NT2/D1 (cell line): ENCODE measurements around the gene PIGM.

Experiments used
- DNase-seq: peaks from one replicate; pipeline ENCODE4 v3.0.0-alpha.2; 2011; ENCODE audit warnings: low read depth, low spot score
- H3K27me3 ChIP-seq: 2 replicates; pipeline ENCODE4 v1.6.0; 2011; ENCODE audit warnings: mild to moderate bottlenecking; ENCODE audit not compliant: insufficient read length, insufficient read depth
- H3K36me3 ChIP-seq: 2 replicates; pipeline ENCODE4 v1.6.1; 2011; ENCODE audit warnings: mild to moderate bottlenecking, low read length, mixed read lengths; ENCODE audit not compliant: insufficient read depth, insufficient read length
- H3K4me1 ChIP-seq: 2 replicates; pipeline ENCODE4 v1.5.1; 2011; ENCODE audit not compliant: insufficient read depth, insufficient read length
- H3K4me3 ChIP-seq: 2 replicates; pipeline ENCODE4 v1.5.1; 2011; ENCODE audit warnings: low read depth; ENCODE audit not compliant: insufficient read length
- H3K9ac ChIP-seq: 2 replicates; pipeline ENCODE4 v1.6.0; 2011; ENCODE audit warnings: low read depth; ENCODE audit not compliant: insufficient read length
- H3K9me3 ChIP-seq: 2 replicates; pipeline ENCODE4 v1.5.1; 2011; ENCODE audit warnings: mild to moderate bottlenecking, low read length; ENCODE audit not compliant: insufficient read depth
- SUZ12 ChIP-seq: IDR thresholded peaks from 2 replicates; pipeline ENCODE4 v1.6.1; 2011; ENCODE audit not compliant: insufficient read length, insufficient read depth; ENCODE audit errors: extremely low read depth
- YY1 ChIP-seq: IDR thresholded peaks from 2 replicates; pipeline ENCODE4 v1.6.1; 2011; ENCODE audit not compliant: insufficient read length, insufficient read depth
- ZNF274 ChIP-seq: IDR thresholded peaks from 2 replicates; pipeline ENCODE4 v1.6.1; 2011; ENCODE audit warnings: mild to moderate bottlenecking, low read depth, low read length

The PIGM gene

GRCh38 chr1:159980076-159980475 lies 51.7 kb downstream of the PIGM start:
- Histone ChIP-seq H3K4me3 (no peak overlapping the region), H3K4me1 (no peaks in the 10 kb centered on the region), H3K9me3 (no peaks in the 10 kb centered on the region), H3K27me3 (peaks cover 6% of the 10 kb centered on the region), H3K9ac (no peak overlapping the region), H3K36me3 (no peaks in the 10 kb centered on the region)
- no peak for DNase-seq
- TF ChIP-seq YY1 (no peak), ZNF274 (no peak), SUZ12 (no peak)

DNA sequence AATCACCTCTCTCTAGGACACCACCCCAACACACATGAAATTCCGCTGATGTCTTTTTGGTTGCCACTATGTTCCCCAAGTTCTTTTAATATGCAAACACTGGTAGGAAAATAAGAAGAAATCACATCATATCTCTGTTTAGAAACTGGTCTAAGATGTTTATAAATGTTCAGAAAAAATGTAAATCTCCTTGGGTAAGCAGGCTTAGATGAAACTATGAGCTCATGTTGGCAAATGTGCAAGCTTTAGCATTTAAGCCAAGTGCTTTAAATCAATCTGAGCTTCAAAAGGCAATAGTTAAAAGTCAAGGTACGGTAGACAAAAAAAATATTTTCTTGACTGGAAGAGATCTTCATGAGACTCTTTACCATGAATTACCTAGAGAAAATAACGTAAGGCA lies 52.5 kb downstream of the PIGM start:
- Histone ChIP-seq H3K27me3 (peaks cover 11% of the 10 kb centered on the region), H3K9ac (no peak overlapping the region), H3K9me3 (no peaks in the 10 kb centered on the region), H3K4me3 (no peak overlapping the region), H3K36me3 (no peaks in the 10 kb centered on the region), H3K4me1 (no peaks in the 10 kb centered on the region)
- TF ChIP-seq SUZ12, result no peak
- TF ChIP-seq ZNF274, result no peak
- TF ChIP-seq YY1, result no peak
- DNase-seq, result no peak

GRCh38 chr1:159978107-159978398 lies 53.7 kb downstream of the PIGM start:
- Histone ChIP-seq H3K9me3 (no peaks in the 10 kb centered on the region), H3K4me1 (no peaks in the 10 kb centered on the region), H3K27me3 (peaks cover 17% of the 10 kb centered on the region), H3K4me3 (no peak overlapping the region), H3K9ac (no peak overlapping the region), H3K36me3 (no peaks in the 10 kb centered on the region)
- no peak for DNase-seq
- TF ChIP-seq YY1 (no peak), SUZ12 (no peak)

- Histone ChIP-seq H3K4me3 (no peak overlapping the region), H3K27me3 (peaks cover 17% of the 10 kb centered on the region), H3K36me3 (no peaks in the 10 kb centered on the region), H3K4me1 (no peaks in the 10 kb centered on the region), H3K9ac (no peak overlapping the region), H3K9me3 (no peaks in the 10 kb centered on the region)
- no peak for DNase-seq
- TF ChIP-seq YY1 (no peak), SUZ12 (no peak), ZNF274 (no peak)
These were observed 54.3 kb downstream of the PIGM start for GRCh38 chr1:159977364-159978106.
